Activated naive CD4-positive, alpha-beta T cell treated with anti-CD3 and anti-CD28 coated beads, Interleukin-2, amount 10 ng/mL, durations not matched to agents 7 days and 5 days (primary cell): ENCODE results near the gene ZMYND8.
A peak's percentile ranks its signal among the peaks of the same experiment; 100 is the strongest.
"Not testable (repeated sequence)": the region's sequence is repeated elsewhere in the genome, so short reads cannot be mapped to it uniquely, and the experiment has no call there.

Experiments
- CTCF ChIA-PET: fragments of 350-600 bp; sonication (Branson Sonifier 250); formaldehyde crosslinking; loops from one replicate; lab custom pipeline; 2021; ENCODE audit warnings: antibody characterized with exemption; lab: Charles Lee
- DNase-seq: peaks from one replicate; pipeline ENCODE4 v3.0.0-alpha.2; 2020
- H3K27ac Mint-ChIP-seq: one replicate; pipeline ENCODE4 v1.8.0; 2021; ENCODE audit warnings: mild to moderate bottlenecking, moderate library complexity, mixed read lengths
- H3K27me3 Mint-ChIP-seq: one replicate; pipeline ENCODE4 v1.8.0; 2021; ENCODE audit warnings: mild to moderate bottlenecking, mixed read lengths
- H3K36me3 Mint-ChIP-seq: one replicate; pipeline ENCODE4 v1.8.0; 2021; ENCODE audit warnings: mixed read lengths
- H3K4me1 Mint-ChIP-seq: one replicate; pipeline ENCODE4 v1.8.0; 2021; ENCODE audit warnings: mixed read lengths
- H3K4me3 Mint-ChIP-seq: one replicate; pipeline ENCODE4 v1.8.0; 2021; ENCODE audit warnings: mild to moderate bottlenecking, moderate library complexity, mixed read lengths
- H3K9me3 Mint-ChIP-seq: one replicate; pipeline ENCODE4 v1.8.0; 2021; ENCODE audit warnings: mixed read lengths

ZMYND8 gene

GRCh38 chr20:47356526-47357295 lies at the start of gene ZMYND8:
ZMYND8 (minus strand) TSS chr20:47356699; CDS start chr20:47356670, 29 bp downstream.
- Mint-ChIP-seq H3K36me3 (peaks cover 22% of the 10 kb centered on the region), H3K27ac (peak within 1 kb of the TSS; percentile 98), H3K9me3 (no peaks in the 10 kb centered on the region), H3K27me3 (no peaks in the 10 kb centered on the region), H3K4me1 (peaks cover 45% of the 10 kb centered on the region), H3K4me3 (peak within 1 kb of the TSS; percentile 88)
- peak; percentile 94 for DNase-seq
- CTCF ChIA-PET = interaction anchor here (0.8 to 2.5 kb wide), 5 partner anchors 24 to 84 kb away, joined by 3 to 10 read pairs (median 3); no protein-coding TSS in a partner anchor

GRCh38 chr20:47405775-47406325 lies 49.4 kb upstream of the ZMYND8 start:
- Mint-ChIP-seq H3K9me3 (peaks cover 2% of the 10 kb centered on the region), H3K27ac (no peak overlapping the region), H3K4me3 (no peak overlapping the region), H3K27me3 (no peaks in the 10 kb centered on the region), H3K4me1 (peaks cover 4% of the 10 kb centered on the region), H3K36me3 (no peaks in the 10 kb centered on the region)
- CTCF ChIA-PET = interaction anchor here (0.9 to 1.1 kb wide), 2 partner anchors 22 to 215 kb away, joined by 3 read pairs; no protein-coding TSS in a partner anchor
- no peak for DNase-seq

GRCh38 chr20:47400685-47401084 lies 44.2 kb upstream of the ZMYND8 start:
- CTCF ChIA-PET = no interaction called here
- peaks cover 4% of the 10 kb centered on the region for H3K9me3 Mint-ChIP-seq
- peak; percentile 26 for DNase-seq

GRCh38 chr20:47397652-47398301 lies 41.3 kb upstream of the ZMYND8 start:
- peaks cover 5% of the 10 kb centered on the region for H3K9me3 Mint-ChIP-seq
- CTCF ChIA-PET = interaction anchor here (3.0 kb wide), 1 partner anchor 14 kb away, joined by 12 read pairs; no protein-coding TSS in a partner anchor

More at GRCh38 chr20:47400685-47401084, 44.2 kb upstream of the ZMYND8 start:
- Mint-ChIP-seq H3K4me1 (peaks cover 5% of the 10 kb centered on the region), H3K36me3 (no peaks in the 10 kb centered on the region), H3K27ac (no peak overlapping the region), H3K4me3 (no peak overlapping the region), H3K27me3 (no peaks in the 10 kb centered on the region)

GRCh38 chr20:47396762-47397476 lies 40.4 kb upstream of the ZMYND8 start:
- no peak overlapping the region for H3K27ac Mint-ChIP-seq
- H3K4me1 Mint-ChIP-seq = peaks cover 12% of the 10 kb centered on the region
- CTCF ChIA-PET = interaction anchor here (3.0 kb wide), 1 partner anchor 13 kb away, joined by 12 read pairs; no protein-coding TSS in a partner anchor
- H3K27me3 Mint-ChIP-seq = no peaks in the 10 kb centered on the region
- no peak overlapping the region for H3K4me3 Mint-ChIP-seq
- H3K9me3 Mint-ChIP-seq = peaks cover 10% of the 10 kb centered on the region
- DNase-seq = no peak
- no peaks in the 10 kb centered on the region for H3K36me3 Mint-ChIP-seq

More at GRCh38 chr20:47397652-47398301, 41.3 kb upstream of the ZMYND8 start:
- no peaks in the 10 kb centered on the region for H3K36me3 Mint-ChIP-seq
- no peak overlapping the region for H3K27ac Mint-ChIP-seq
- no peak for DNase-seq
- no peak overlapping the region for H3K4me3 Mint-ChIP-seq
- H3K27me3 Mint-ChIP-seq = no peaks in the 10 kb centered on the region
- peaks cover 5% of the 10 kb centered on the region for H3K4me1 Mint-ChIP-seq

GRCh38 chr20:47393796-47394514 lies 37.5 kb upstream of the ZMYND8 start:
- H3K4me1 Mint-ChIP-seq = peaks cover 20% of the 10 kb centered on the region
- peaks cover 12% of the 10 kb centered on the region for H3K9me3 Mint-ChIP-seq
- H3K36me3 Mint-ChIP-seq, H3K27me3 Mint-ChIP-seq, DNase-seq, H3K27ac Mint-ChIP-seq, H3K4me3 Mint-ChIP-seq: not testable (repeated sequence)
- CTCF ChIA-PET = interaction anchor here (1.8 kb wide), 1 partner anchor 10 kb away, joined by 11 read pairs; no protein-coding TSS in a partner anchor

- peaks cover 12% of the 10 kb centered on the region for H3K9me3 Mint-ChIP-seq
- peaks cover 15% of the 10 kb centered on the region for H3K4me1 Mint-ChIP-seq
- no peak overlapping the region for H3K4me3 Mint-ChIP-seq
- peaks cover 1% of the 10 kb centered on the region for H3K36me3 Mint-ChIP-seq
- CTCF ChIA-PET = interaction anchor here (1.4 to 1.8 kb wide), 2 partner anchors 9 to 122 kb away, joined by 4 to 11 read pairs; no protein-coding TSS in a partner anchor
- no peak for DNase-seq
- H3K27me3 Mint-ChIP-seq = no peaks in the 10 kb centered on the region
- H3K27ac Mint-ChIP-seq = no peak overlapping the region
Measured at GRCh38 chr20:47392721-47393073, 36.2 kb upstream of the ZMYND8 start.

- no peak for DNase-seq
- Mint-ChIP-seq H3K4me1 (peaks cover 15% of the 10 kb centered on the region), H3K36me3 (peaks cover 1% of the 10 kb centered on the region), H3K27ac (peak overlapping the region; percentile 58), H3K4me3 (no peak overlapping the region), H3K27me3 (no peaks in the 10 kb centered on the region), H3K9me3 (peaks cover 12% of the 10 kb centered on the region)
- CTCF ChIA-PET = interaction anchor here (0.6 to 1.8 kb wide), 4 partner anchors 8 to 320 kb away, joined by 3 to 11 read pairs (median 4); no protein-coding TSS in a partner anchor
Measured at GRCh38 chr20:47392015-47392720, 35.7 kb upstream of the ZMYND8 start.

- DNase-seq = no peak
- no peak overlapping the region for H3K27ac Mint-ChIP-seq
- peaks cover 1% of the 10 kb centered on the region for H3K36me3 Mint-ChIP-seq
- H3K9me3 Mint-ChIP-seq = peaks cover 12% of the 10 kb centered on the region
- H3K27me3 Mint-ChIP-seq = no peaks in the 10 kb centered on the region
- no peak overlapping the region for H3K4me3 Mint-ChIP-seq
- H3K4me1 Mint-ChIP-seq = peaks cover 15% of the 10 kb centered on the region
- CTCF ChIA-PET = interaction anchor here (0.6 to 1.4 kb wide), 3 partner anchors 120 to 321 kb away, joined by 3 to 4 read pairs (median 4); no protein-coding TSS in a partner anchor
Measured at GRCh38 chr20:47391276-47392010, 34.9 kb upstream of the ZMYND8 start.

GRCh38 chr20:47389867-47390347 lies 33.4 kb upstream of the ZMYND8 start:
- no peaks in the 10 kb centered on the region for H3K27me3 Mint-ChIP-seq
- CTCF ChIA-PET = no interaction called here
- H3K9me3 Mint-ChIP-seq = peaks cover 12% of the 10 kb centered on the region
- peaks cover 15% of the 10 kb centered on the region for H3K4me1 Mint-ChIP-seq
- no peak overlapping the region for H3K4me3 Mint-ChIP-seq
- no peak for DNase-seq
- peaks cover 1% of the 10 kb centered on the region for H3K36me3 Mint-ChIP-seq
- H3K27ac Mint-ChIP-seq = peak overlapping the region; percentile 33

GRCh38 chr20:47385968-47386367 lies 29.5 kb upstream of the ZMYND8 start:
- CTCF ChIA-PET = interaction anchor here (1.0 to 11.5 kb wide), 4 partner anchors 113 to 234 kb away, joined by 3 to 403 read pairs (median 36); no protein-coding TSS in a partner anchor
- not testable (repeated sequence) for DNase-seq, H3K9me3 Mint-ChIP-seq, H3K27ac Mint-ChIP-seq, H3K36me3 Mint-ChIP-seq, H3K4me3 Mint-ChIP-seq, H3K27me3 Mint-ChIP-seq
- peaks cover 12% of the 10 kb centered on the region for H3K4me1 Mint-ChIP-seq
